Omental fat pad (tissue), 4 donors: ENCODE data around the gene CISTR. TPM values are rescaled to one million over a fixed set of nuclear protein-coding genes. Genes with fewer than 3 reads are reported as not detected.

Source experiments
- ATAC-seq: fragments of 150-250 bp; one replicate; pipeline ENCODE4 v1.9.1; 2016; ENCODE audit warnings: mild to moderate bottlenecking, moderate library complexity; ENCODE audit not compliant: low FRiP score
- DNase-seq: peaks from one replicate; pipeline ENCODE4 v3.0.0-alpha.2; 2019; ENCODE audit warnings: low spot score
- CTCF ChIP-seq, 3 donors: fragments of 450-650 bp; IDR thresholded peaks; one replicate each; pipeline ENCODE4 v1.5.1; 2016 to 2017; ENCODE audit warnings: antibody characterized with exemption in 3 of 3, mild to moderate bottlenecking in 3 of 3, moderate library complexity in 2 of 3
- total RNA-seq, 4 donors: library from RNA; depleted of rRNA; stranded (reverse); fragments of >200 nt; gene quantifications; one replicate each; pipeline ENCODE4 v1.1.0, GENCODE V29; 2016

Gene CISTR
- total RNA-seq, 4 donors from 2014 or later, result not detected

GRCh38 chr12:53709671-53710070 lies 42.1 kb downstream of the CISTR start:
- DNase-seq (no peak), ATAC-seq (no peak)
- no peak for TF ChIP-seq CTCF (IDR thresholded peaks at IDR 0.05)

GRCh38 chr12:53706080-53706479 lies 45.7 kb downstream of the CISTR start:
- no peak for TF ChIP-seq CTCF (IDR thresholded peaks at IDR 0.05)
- ATAC-seq (no peak), DNase-seq (no peak)

- TF ChIP-seq CTCF (IDR thresholded peaks at IDR 0.05), result no peak
- ATAC-seq (no peak), DNase-seq (no peak)
Measured at GRCh38 chr12:53703756-53704155, 48.0 kb downstream of the CISTR start.

- TF ChIP-seq CTCF (IDR thresholded peaks at IDR 0.05), result peak in 1 of 3 donors; percentile 64
- ATAC-seq (peak; percentile 70), DNase-seq (peak; percentile 69)
Measured at GRCh38 chr12:53701518-53702264, 50.1 kb downstream of the CISTR start.

- ATAC-seq (no peak), DNase-seq (no peak)
- TF ChIP-seq CTCF (IDR thresholded peaks at IDR 0.05), result no peak
Measured at GRCh38 chr12:53700567-53700966, 51.2 kb downstream of the CISTR start.

GRCh38 chr12:53699678-53700025 lies 52.1 kb downstream of the CISTR start:
- DNase-seq (no peak), ATAC-seq (no peak)
- no peak for TF ChIP-seq CTCF (IDR thresholded peaks at IDR 0.05)

- ATAC-seq, result no peak
- TF ChIP-seq CTCF (IDR thresholded peaks at IDR 0.05), result no peak
- DNase-seq, result no peak
Measured at GRCh38 chr12:53698948-53699677, 52.7 kb downstream of the CISTR start.
